Stimulated activated naive B cell treated with anti-CD40 and anti-IgM and Interleukin-4, amounts not matched to agents 10 μg/mL and 1 μg/mL and 100 μg/mL, for 72 hours (primary cell): ENCODE results near the gene DPP3.
"Not testable (repeated sequence)": the region's sequence is repeated elsewhere in the genome, so short reads cannot be mapped to it uniquely, and the experiment has no call there.

ENCODE experiments used
- ATAC-seq, 2 donors: fragments of 150-1000 bp; cut with Tn5 transposase; replicated peaks; 2 replicates each; pipeline ENCODE4 v1.10.0; 2021; ENCODE audit warnings: moderate library complexity in 1 of 2
- DNase-seq: peaks from one replicate; pipeline ENCODE4 v3.0.0; 2021
- H3K27ac Mint-ChIP-seq: one replicate; pipeline ENCODE4 v1.8.0; 2022; ENCODE audit warnings: mild to moderate bottlenecking, mixed read lengths
- H3K27me3 Mint-ChIP-seq, 2 donors: one replicate each; pipeline ENCODE4 v1.8.0; 2022; ENCODE audit warnings: mixed read lengths in 2 of 2
- H3K36me3 Mint-ChIP-seq, 2 donors: one replicate each; pipeline ENCODE4 v1.8.0; 2022; ENCODE audit warnings: mixed read lengths in 2 of 2, mild to moderate bottlenecking in 1 of 2
- H3K4me1 Mint-ChIP-seq, 2 donors: one replicate each; pipeline ENCODE4 v1.8.0; 2022; ENCODE audit warnings: mixed read lengths in 2 of 2, mild to moderate bottlenecking in 1 of 2
- H3K4me3 Mint-ChIP-seq, 2 donors: one replicate each; pipeline ENCODE4 v1.8.0; 2022; ENCODE audit warnings: mild to moderate bottlenecking in 2 of 2, mixed read lengths in 2 of 2, moderate library complexity in 1 of 2
- H3K9me3 Mint-ChIP-seq, 2 donors: one replicate each; pipeline ENCODE4 v1.8.0; 2022; ENCODE audit warnings: mixed read lengths in 2 of 2, mild to moderate bottlenecking in 1 of 2

The DPP3 gene

DNA sequence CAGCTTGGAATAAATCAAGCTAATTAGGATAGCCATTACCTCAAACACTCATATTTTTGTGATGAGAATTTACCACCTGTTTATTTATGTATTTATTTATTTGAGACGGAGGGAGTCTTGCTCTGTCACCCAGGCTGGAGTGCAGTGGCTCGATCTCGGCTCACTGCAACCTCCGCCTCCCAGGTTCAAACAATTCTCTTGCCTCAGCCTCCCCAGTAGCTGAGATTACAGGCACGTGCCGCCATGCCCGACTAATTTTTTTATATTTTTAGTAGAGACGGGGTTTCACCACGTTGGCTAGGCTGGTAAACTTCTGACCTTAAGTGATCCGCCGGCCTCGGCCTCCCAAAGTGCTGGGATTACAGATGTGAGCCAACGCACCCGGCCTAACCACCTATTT lies 64.7 kb downstream of the DPP3 start:
- H3K9me3 Mint-ChIP-seq, ATAC-seq, H3K27ac Mint-ChIP-seq, DNase-seq, H3K27me3 Mint-ChIP-seq: not testable (repeated sequence)
- Mint-ChIP-seq H3K36me3 (peaks cover 13 to 25% of the 10 kb centered on the region in 2 donors), H3K4me3 (peak overlapping the region; percentile 79 to 86), H3K4me1 (peaks cover 25 to 37% of the 10 kb centered on the region in 2 donors)

DNA sequence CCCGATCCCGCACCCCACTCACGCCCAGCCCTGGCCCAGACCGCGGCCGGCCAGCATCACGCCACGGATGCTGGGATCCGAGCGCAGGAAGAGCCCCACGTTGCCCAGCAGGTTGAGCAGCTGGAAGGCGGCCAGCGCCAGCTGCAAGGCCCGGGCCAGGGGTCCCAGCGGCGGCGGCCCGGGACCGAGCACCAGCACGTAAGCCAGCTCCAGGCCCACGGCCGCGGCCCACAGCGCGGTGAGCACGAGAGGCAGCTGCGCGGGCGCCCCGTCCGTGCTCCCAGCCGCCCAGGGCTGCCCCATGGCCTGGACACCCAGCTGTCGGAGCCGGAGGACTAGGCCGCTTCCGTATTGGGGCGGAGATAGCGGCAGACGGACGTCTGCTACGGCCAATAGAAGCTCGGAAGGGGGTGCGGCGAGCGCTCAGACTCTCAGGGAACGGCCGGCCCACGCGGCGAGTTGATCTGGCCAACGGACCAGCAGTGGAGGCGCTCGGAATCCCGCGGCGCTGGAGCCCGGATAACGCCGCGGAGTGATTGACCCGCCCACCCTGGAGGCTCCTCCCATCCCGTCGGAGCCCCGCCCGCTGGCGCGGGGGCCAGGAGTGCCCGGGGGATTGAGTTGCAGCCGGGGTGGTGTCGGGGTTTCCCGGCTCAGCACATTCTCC lies 65.6 kb downstream of the DPP3 start, which contains the start of gene ZDHHC24:
Gene ZDHHC24 (minus strand): TSS at position 348 of the 667 bp plus-strand sequence. CDS start 45 bp downstream, at position 303.
- peak; percentile 90 to 92 for ATAC-seq
- peaks cover 25 to 37% of the 10 kb centered on the region in 2 donors for H3K4me1 Mint-ChIP-seq
- peak within 1 kb of the TSS; percentile 79 to 86 for H3K4me3 Mint-ChIP-seq
- no peaks in the 10 kb centered on the region for H3K9me3 Mint-ChIP-seq
- no peaks in the 10 kb centered on the region for H3K27me3 Mint-ChIP-seq
- peaks cover 13 to 25% of the 10 kb centered on the region in 2 donors for H3K36me3 Mint-ChIP-seq
- H3K27ac Mint-ChIP-seq: peak within 1 kb of the TSS; percentile 92
- peak; percentile 92 for DNase-seq

DNA sequence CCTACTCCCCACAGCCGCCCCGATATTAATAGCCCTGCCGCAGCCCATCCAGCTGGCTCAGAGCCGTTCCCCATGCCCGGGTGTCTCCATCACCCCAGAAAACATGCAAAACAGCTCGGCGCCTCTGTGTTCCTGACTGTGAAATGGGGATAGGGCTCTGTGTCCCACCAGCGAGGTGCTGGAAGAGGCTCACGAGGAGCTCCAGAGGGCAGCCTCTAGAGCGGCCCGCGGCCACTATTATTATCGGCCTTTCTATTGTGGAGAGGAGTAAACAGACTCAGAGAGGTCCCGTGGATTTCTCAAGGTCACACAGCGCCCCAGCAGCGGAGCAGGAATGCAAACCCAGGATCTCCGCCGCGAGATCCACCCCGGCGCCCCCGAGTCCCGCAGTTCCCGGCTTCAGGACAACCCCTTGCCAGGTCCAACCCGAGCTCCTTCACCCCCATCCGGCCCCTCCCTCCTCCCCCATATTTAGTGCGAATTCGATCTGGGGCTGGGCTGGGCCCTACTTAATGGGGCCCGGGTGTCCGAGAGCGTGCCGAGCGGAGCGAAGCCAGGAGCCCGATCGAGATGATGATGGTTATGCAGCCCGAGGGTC lies 66.2 kb downstream of the DPP3 start, which contains the start of gene ACTN3:
Gene ACTN3 (plus strand): TSS at position 536 of the 598 bp plus-strand sequence. CDS start 35 bp downstream, at position 571.
- Mint-ChIP-seq H3K9me3 (no peaks in the 10 kb centered on the region), H3K4me3 (peak within 1 kb of the TSS; percentile 79 to 86), H3K27ac (peak within 1 kb of the TSS; percentile 48), H3K36me3 (peaks cover 13 to 20% of the 10 kb centered on the region in 2 donors), H3K27me3 (no peaks in the 10 kb centered on the region), H3K4me1 (peaks cover 25 to 37% of the 10 kb centered on the region in 2 donors)
- ATAC-seq: no peak
- DNase-seq: no peak

DNA sequence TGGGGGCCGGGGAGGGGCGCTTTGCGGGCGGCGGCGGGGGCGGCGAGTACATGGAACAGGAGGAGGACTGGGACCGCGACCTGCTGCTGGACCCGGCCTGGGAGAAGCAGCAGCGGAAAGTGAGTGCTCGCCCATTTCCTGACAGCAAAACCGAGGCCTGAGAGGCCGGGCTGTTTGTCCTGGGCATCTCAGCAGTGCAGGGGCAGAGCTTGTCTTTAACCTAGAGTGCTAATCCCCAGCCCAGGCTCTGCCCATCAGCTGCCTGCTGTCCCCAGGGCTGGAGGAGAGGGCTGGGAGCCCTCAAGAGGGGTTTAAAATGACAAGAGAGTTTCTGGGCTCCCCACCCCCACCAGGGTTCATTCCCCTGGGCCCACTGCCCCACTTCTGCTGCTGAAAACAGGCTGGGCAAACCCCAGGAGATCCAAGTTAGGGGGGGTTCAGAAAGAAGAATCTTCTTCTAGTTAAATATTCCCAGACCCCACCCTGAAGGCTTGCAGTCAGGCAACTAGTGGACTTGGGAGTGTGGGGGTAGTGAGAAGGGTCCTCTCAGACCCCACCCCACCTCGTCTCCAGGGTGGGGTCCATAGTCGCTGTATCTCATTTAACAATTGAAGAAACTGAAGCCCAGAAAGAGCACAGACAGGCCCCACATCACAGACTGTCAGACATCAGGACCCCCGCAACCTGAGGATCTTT lies 66.9 kb downstream of the DPP3 start:
- DNase-seq (no peak), ATAC-seq (no peak)
- H3K27ac Mint-ChIP-seq: no peak overlapping the region
- no peaks in the 10 kb centered on the region for H3K27me3 Mint-ChIP-seq
- peak overlapping the region; percentile 79 to 86 for H3K4me3 Mint-ChIP-seq
- H3K9me3 Mint-ChIP-seq: no peaks in the 10 kb centered on the region
- H3K36me3 Mint-ChIP-seq: peaks cover 8 to 14% of the 10 kb centered on the region in 2 donors
- H3K4me1 Mint-ChIP-seq: peaks cover 24 to 35% of the 10 kb centered on the region in 2 donors

DNA sequence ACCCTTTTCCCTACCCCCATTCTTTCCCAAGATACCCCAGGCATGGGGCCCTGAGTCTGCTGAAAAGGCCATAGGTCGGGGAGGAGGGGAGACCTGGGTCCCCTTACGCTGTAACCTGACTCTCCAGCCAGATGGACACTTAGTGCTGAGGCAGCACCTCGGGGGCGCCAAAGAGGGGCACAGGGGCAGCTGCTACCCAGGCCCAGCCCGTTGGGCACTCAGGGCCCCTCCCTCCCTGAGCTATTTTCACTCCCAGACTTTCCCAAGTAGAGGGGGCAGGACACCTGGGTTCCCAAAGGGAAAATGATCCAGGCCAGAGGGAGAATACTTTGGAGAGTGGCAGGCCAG lies 67.4 kb downstream of the DPP3 start:
- Mint-ChIP-seq H3K9me3 (no peaks in the 10 kb centered on the region), H3K4me1 (peaks cover 19 to 30% of the 10 kb centered on the region in 2 donors), H3K4me3 (no peak overlapping the region), H3K36me3 (peaks cover 3 to 9% of the 10 kb centered on the region in 2 donors), H3K27me3 (no peaks in the 10 kb centered on the region), H3K27ac (no peak overlapping the region)
- no peak for ATAC-seq
- no peak for DNase-seq

DNA sequence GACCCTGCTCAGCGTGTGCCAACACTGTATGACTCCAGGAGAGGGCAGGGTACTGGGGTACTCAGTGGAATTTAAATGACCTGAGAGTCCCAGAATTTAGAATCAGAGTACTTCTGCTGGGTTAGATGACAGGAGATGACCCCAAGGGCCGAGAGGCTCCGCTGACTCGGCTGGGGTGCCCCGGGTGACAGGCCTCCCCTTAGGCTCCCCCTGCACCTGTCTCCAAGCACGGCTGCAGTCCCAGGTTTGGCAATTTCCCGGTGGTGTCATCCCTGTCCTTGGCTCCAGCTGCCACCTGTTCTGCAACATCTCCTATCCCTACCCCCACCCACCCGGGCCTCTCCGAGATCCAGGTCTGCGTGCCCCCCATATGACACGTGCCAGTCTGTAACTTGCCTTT lies 67.8 kb downstream of the DPP3 start:
- Mint-ChIP-seq H3K4me1 (peaks cover 16 to 27% of the 10 kb centered on the region in 2 donors), H3K27me3 (no peaks in the 10 kb centered on the region), H3K36me3 (peaks cover 3 to 5% of the 10 kb centered on the region in 2 donors), H3K27ac (no peak overlapping the region), H3K4me3 (no peak overlapping the region), H3K9me3 (no peaks in the 10 kb centered on the region)
- ATAC-seq (no peak), DNase-seq (no peak)

DNA sequence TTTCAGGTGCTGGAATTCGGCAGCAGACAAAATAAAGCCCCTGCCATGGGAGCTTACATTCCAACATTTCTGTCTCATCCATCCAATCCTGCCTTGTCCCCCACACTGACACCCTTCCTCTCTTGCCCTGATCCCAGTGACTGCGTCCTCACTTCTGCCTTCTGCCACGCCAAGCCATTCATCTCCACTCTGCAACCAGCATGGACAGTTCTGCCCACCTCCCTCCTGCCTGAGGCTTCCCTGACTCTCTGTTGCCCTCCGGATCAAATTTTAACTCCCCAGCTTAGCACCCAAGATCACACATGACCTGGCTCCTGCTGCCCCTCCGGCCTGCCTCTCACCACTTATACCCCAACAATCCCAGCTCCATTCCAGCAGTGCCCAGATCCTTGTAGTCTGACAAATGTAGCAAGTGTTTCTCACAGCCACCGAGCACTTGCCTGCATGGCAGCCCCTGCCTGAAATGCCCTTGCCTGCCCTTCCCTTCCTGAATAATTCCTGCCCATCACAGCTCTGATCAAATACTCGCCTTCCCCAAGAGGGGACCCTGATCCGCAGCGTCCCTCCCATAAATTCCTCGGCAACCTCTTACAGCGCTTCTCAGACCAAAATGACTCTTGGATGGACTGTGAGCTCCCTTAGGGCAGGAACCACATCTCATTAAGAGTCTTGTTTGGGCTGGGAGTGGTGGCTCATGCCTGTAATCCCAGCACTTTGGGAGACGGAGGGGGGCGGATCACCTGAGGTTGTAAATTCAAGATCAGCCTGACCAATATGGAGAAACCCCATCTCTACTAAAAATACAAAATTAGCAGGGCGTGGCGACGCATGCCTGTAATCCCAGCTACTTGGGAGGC lies 68.8 kb downstream of the DPP3 start:
- ATAC-seq: no peak
- Mint-ChIP-seq H3K27ac (no peak overlapping the region), H3K4me1 (peaks cover 8 to 17% of the 10 kb centered on the region in 2 donors), H3K36me3 (no peaks in the 10 kb centered on the region), H3K27me3 (no peaks in the 10 kb centered on the region), H3K9me3 (no peaks in the 10 kb centered on the region), H3K4me3 (no peak overlapping the region)
- DNase-seq: no peak

DNA sequence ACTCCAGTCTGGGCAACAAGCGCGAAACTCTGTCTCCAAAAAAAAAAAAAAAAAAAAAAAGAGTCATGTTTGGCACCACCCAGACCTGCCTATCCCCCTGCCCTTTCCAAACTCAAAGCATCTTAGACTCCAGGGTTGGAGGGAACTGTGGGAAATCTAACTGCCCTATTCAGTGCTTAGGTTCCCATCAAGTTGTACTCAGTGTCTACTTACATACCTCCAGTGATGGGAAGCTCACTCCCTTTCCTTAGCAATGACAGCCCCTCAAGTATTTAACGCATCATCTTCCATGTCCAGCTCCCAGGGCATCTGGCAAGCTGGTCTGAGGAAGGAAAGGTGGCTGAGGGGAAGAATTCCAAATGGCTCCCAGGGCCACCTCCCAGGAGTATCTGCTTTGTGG lies 69.5 kb downstream of the DPP3 start:
- no peak overlapping the region for H3K4me3 Mint-ChIP-seq
- no peak for ATAC-seq
- H3K4me1 Mint-ChIP-seq: peaks cover 3 to 11% of the 10 kb centered on the region in 2 donors
- H3K9me3 Mint-ChIP-seq: no peaks in the 10 kb centered on the region
- no peaks in the 10 kb centered on the region for H3K27me3 Mint-ChIP-seq
- no peak for DNase-seq
- H3K36me3 Mint-ChIP-seq: no peaks in the 10 kb centered on the region
- H3K27ac Mint-ChIP-seq: no peak overlapping the region

DNA sequence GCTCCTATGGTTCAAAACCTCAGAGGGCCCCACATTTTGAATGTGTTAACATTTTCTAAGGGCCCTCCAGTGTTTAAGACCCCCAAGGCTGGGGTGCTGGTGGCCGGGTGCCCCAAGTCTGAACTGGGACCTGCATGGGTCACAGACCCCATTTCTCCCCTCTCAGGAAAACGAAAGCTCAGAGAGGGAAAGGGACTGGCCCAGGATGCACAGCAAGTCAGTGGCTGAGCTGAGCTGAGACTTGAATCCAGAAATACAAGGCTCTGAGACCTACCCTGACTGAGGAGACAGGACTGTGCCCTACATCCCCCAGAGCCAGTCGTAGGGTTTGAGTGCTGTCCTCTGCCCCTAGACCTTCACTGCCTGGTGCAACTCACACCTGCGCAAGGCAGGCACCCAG lies 70.7 kb downstream of the DPP3 start:
- Mint-ChIP-seq H3K9me3 (no peaks in the 10 kb centered on the region), H3K36me3 (no peaks in the 10 kb centered on the region), H3K27me3 (peaks cover 5 to 8% of the 10 kb centered on the region in 2 donors), H3K4me1 (peaks cover 0 to 6% of the 10 kb centered on the region in 2 donors), H3K4me3 (no peak overlapping the region), H3K27ac (no peak overlapping the region)
- DNase-seq (no peak), ATAC-seq (no peak)

DNA sequence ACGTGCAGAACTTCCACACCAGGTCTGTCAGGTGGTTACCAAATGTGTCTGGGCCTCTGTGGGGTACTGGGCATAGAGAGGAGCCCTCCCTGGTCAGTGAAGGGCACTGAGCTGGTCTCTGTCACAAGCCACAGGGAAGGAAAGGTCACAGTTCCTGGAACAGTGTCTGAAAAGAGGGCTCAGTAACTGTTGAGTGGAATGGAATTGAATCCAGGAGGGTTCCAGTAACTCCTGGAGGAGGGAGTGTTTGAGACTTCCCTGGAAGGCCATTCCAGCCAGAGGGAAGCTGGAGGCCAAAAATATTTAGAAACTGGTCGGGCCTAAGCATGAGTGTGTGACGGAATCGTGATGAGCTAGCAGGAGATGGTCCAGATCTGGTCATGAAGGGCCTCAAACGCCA lies 74.4 kb downstream of the DPP3 start:
- Mint-ChIP-seq H3K4me1 (peaks cover 3 to 10% of the 10 kb centered on the region in 2 donors), H3K9me3 (no peaks in the 10 kb centered on the region), H3K27ac (no peak overlapping the region), H3K4me3 (no peak overlapping the region), H3K27me3 (peaks cover 26 to 35% of the 10 kb centered on the region in 2 donors), H3K36me3 (no peaks in the 10 kb centered on the region)
- DNase-seq (no peak), ATAC-seq (no peak)

DNA sequence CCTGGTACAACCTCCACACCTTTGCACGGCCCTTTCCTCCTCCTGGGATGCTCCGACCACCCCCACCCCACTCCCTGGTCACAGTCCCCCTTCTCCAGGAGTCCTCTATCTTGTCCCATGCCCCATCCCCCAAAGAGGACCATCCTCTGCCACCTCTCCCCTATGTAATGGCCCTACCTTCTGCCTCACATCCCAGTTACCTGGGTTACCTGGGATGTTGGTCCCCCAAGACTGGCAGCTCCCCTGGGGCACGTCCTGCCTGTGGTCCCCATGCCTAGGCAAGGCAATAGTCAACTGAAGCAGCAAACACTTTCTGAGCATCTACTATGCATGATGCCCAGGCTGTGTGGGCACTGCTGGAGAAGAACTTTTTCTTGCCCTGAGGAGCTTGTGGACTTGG lies 75.2 kb downstream of the DPP3 start:
- Mint-ChIP-seq H3K4me3 (no peak overlapping the region), H3K4me1 (peaks cover 3 to 10% of the 10 kb centered on the region in 2 donors), H3K9me3 (no peaks in the 10 kb centered on the region), H3K27me3 (peaks cover 30 to 44% of the 10 kb centered on the region in 2 donors), H3K27ac (peak overlapping the region; percentile 66), H3K36me3 (no peaks in the 10 kb centered on the region)
- ATAC-seq (no peak), DNase-seq (no peak)

DNA sequence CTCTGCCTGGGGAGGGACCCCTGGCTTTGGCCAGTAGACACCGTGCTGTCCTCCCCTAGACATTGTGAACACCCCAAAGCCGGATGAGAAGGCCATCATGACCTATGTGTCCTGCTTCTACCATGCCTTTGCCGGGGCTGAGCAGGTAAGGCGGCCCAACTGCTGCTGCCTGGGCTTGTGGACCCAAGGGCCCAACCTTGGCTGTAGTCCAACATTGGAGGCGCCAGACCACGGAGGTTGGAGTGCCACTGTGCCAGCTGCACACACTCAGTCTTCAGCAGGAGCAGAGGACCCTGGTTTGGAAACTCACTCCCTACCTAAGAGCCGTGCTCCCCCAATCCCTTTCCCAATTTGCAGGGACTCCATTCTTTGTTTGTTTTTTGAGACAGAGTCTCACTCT lies 75.9 kb downstream of the DPP3 start:
- DNase-seq: no peak
- Mint-ChIP-seq H3K4me1 (peaks cover 3 to 10% of the 10 kb centered on the region in 2 donors), H3K27ac (no peak overlapping the region), H3K4me3 (no peak overlapping the region), H3K9me3 (no peaks in the 10 kb centered on the region), H3K36me3 (no peaks in the 10 kb centered on the region), H3K27me3 (peaks cover 30 to 45% of the 10 kb centered on the region in 2 donors)
- ATAC-seq: no peak

DNA sequence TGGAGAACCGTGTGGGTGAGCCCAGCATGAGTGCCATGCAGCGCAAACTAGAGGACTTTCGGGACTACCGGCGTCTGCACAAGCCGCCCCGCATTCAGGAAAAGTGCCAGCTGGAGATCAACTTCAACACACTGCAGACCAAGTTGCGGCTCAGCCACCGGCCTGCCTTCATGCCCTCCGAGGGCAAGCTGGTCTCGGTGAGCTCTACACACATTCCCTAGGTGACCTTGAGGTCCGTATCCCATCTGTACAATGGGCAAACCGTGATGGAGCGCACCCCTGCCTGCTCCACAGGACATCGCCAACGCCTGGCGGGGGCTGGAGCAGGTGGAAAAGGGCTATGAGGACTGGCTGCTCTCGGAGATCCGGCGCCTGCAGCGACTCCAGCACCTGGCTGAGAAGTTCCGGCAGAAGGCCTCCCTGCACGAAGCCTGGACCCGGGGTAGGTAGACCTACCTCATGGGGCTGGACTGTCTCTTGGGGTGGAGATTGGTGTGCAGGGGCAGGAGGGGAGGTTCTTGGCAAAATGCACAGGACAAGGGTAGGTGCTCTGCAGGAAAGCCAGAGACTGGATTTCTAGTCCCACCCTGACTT lies 77.6 kb downstream of the DPP3 start:
- Mint-ChIP-seq H3K27ac (no peak overlapping the region), H3K4me3 (no peak overlapping the region), H3K9me3 (no peaks in the 10 kb centered on the region), H3K36me3 (no peaks in the 10 kb centered on the region), H3K27me3 (peaks cover 30 to 45% of the 10 kb centered on the region in 2 donors), H3K4me1 (peaks cover 3 to 10% of the 10 kb centered on the region in 2 donors)
- ATAC-seq (no peak), DNase-seq (no peak)
